HG03457 (cell line): ENCODE measurements around the gene CAMTA1.

Experiments
- ATAC-seq: cut with Tn5 transposase; IDR thresholded peaks from one replicate; pipeline ENCODE4 v1.9.1; 2021; ENCODE audit warnings: moderate number of reproducible peaks; ENCODE audit not compliant: unreplicated experiment

Gene CAMTA1

GRCh38 chr1:7652515-7653098 lies 867.4 kb downstream of the CAMTA1 start:
- ATAC-seq: no peak

- no peak for ATAC-seq
These were observed 869.5 kb downstream of the CAMTA1 start for GRCh38 chr1:7654725-7655124.

GRCh38 chr1:7655354-7655753 lies 870.1 kb downstream of the CAMTA1 start:
- no peak for ATAC-seq

GRCh38 chr1:7656557-7657215 lies 871.4 kb downstream of the CAMTA1 start:
- no peak for ATAC-seq

GRCh38 chr1:7657287-7658016 lies 872.2 kb downstream of the CAMTA1 start:
- no peak for ATAC-seq

GRCh38 chr1:7658099-7658498 lies 872.8 kb downstream of the CAMTA1 start:
- ATAC-seq: no peak

GRCh38 chr1:7659514-7659913 lies 874.3 kb downstream of the CAMTA1 start:
- no peak for ATAC-seq

GRCh38 chr1:7663451-7664146 lies 878.3 kb downstream of the CAMTA1 start:
- no peak for ATAC-seq

GRCh38 chr1:7664147-7664892 lies 879.1 kb downstream of the CAMTA1 start:
- ATAC-seq: no peak

- no peak for ATAC-seq
These were observed 879.6 kb downstream of the CAMTA1 start for GRCh38 chr1:7664893-7665250.

- ATAC-seq: no peak
These were observed 881.0 kb downstream of the CAMTA1 start for GRCh38 chr1:7666249-7666648.

GRCh38 chr1:7667159-7667558 lies 881.9 kb downstream of the CAMTA1 start:
- no peak for ATAC-seq

- ATAC-seq: no peak
These were observed 882.5 kb downstream of the CAMTA1 start for GRCh38 chr1:7667625-7668218.

- no peak for ATAC-seq
These were observed 884.5 kb downstream of the CAMTA1 start for GRCh38 chr1:7669559-7670311.

GRCh38 chr1:7670334-7671145 lies 885.3 kb downstream of the CAMTA1 start:
- ATAC-seq: no peak

GRCh38 chr1:7671146-7671465 lies 885.9 kb downstream of the CAMTA1 start:
- ATAC-seq: no peak

GRCh38 chr1:7671676-7672075 lies 886.4 kb downstream of the CAMTA1 start:
- no peak for ATAC-seq

- ATAC-seq: no peak
These were observed 887.6 kb downstream of the CAMTA1 start for GRCh38 chr1:7672864-7673263.

GRCh38 chr1:7674972-7675371 lies 889.7 kb downstream of the CAMTA1 start:
- no peak for ATAC-seq
